Progenitor cell of endocrine pancreas (in vitro differentiated cells): ENCODE results near the gene NTSR1. TPM values are rescaled to one million over a fixed set of nuclear protein-coding genes. Genes with fewer than 3 reads are reported as not detected.

Source experiments
- DNase-seq: peaks from one replicate; pipeline ENCODE4 v3.0.0; 2021; ENCODE audit warnings: low spot score; ENCODE audit not compliant: unreplicated experiment
- H3K27ac Mint-ChIP-seq: 2 replicates; pipeline ENCODE4 v1.8.0; 2021; ENCODE audit warnings: mild to moderate bottlenecking, moderate library complexity, mixed read lengths
- H3K27me3 Mint-ChIP-seq: 2 replicates; pipeline ENCODE4 v1.8.0; 2021; ENCODE audit warnings: mixed read lengths
- H3K36me3 Mint-ChIP-seq: 2 replicates; pipeline ENCODE4 v1.8.0; 2022; ENCODE audit warnings: mixed read lengths; ENCODE audit not compliant: insufficient read depth
- H3K4me1 Mint-ChIP-seq: 2 replicates; pipeline ENCODE4 v1.8.0; 2021; ENCODE audit warnings: low read depth, mixed read lengths
- H3K4me3 Mint-ChIP-seq: 2 replicates; pipeline ENCODE4 v1.8.0; 2021; ENCODE audit warnings: low read depth, mild to moderate bottlenecking, moderate library complexity, mixed read lengths
- H3K9me3 Mint-ChIP-seq: 2 replicates; pipeline ENCODE4 v1.8.0; 2021; ENCODE audit warnings: low read depth, mixed read lengths
- CTCF ChIP-seq: fragments of 200-600 bp; sonication (generic); IDR thresholded peaks from one replicate; pipeline ENCODE4 v1.5.0; 2021; ENCODE audit warnings: antibody characterized with exemption, mild to moderate bottlenecking; ENCODE audit not compliant: unreplicated experiment
- total RNA-seq: library from RNA; stranded (reverse); gene quantifications from 2 replicates; pipeline ENCODE4 v1.2.1, GENCODE V29; 2021

The NTSR1 gene
- total RNA-seq, 1 donor from 2014 or later = not detected

GRCh38 chr20:62691487-62691886 is 17.1 kb upstream of the NTSR1 start:
- Mint-ChIP-seq H3K27me3 (peaks cover 11% of the 10 kb centered on the region), H3K4me1 (no peaks in the 10 kb centered on the region), H3K36me3 (no peaks in the 10 kb centered on the region), H3K27ac (no peak overlapping the region), H3K9me3 (no peaks in the 10 kb centered on the region), H3K4me3 (no peak overlapping the region)
- TF ChIP-seq CTCF = no peak
- DNase-seq = no peak

DNA sequence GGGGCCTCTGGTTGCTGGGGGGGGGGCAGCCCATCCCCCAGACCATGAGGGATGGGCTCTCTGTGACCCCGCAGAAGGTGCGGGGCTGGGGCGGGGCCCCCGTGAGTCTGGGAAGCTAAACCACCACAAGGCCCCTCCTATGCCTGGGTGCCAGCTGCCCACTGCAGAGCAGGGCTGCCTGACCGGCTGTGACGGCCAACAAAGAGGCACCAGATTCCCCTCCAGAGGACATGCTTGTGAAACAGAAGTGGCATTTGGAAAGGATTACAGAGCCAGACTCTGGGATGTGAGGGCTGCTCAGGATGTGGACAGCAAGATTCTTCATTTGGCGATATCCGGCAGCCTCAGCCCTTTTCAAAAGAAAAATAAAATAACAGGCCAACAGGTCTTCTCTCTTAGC is 16.5 kb upstream of the NTSR1 start:
- TF ChIP-seq CTCF = no peak
- Mint-ChIP-seq H3K36me3 (no peaks in the 10 kb centered on the region), H3K4me1 (no peaks in the 10 kb centered on the region), H3K4me3 (no peak overlapping the region), H3K27ac (no peak overlapping the region), H3K27me3 (peaks cover 11% of the 10 kb centered on the region), H3K9me3 (no peaks in the 10 kb centered on the region)
- DNase-seq = no peak

GRCh38 chr20:62692801-62693523 is 15.7 kb upstream of the NTSR1 start:
- TF ChIP-seq CTCF = no peak
- Mint-ChIP-seq H3K27me3 (peaks cover 15% of the 10 kb centered on the region), H3K4me3 (no peak overlapping the region), H3K9me3 (no peaks in the 10 kb centered on the region), H3K4me1 (no peaks in the 10 kb centered on the region), H3K36me3 (no peaks in the 10 kb centered on the region), H3K27ac (no peak overlapping the region)
- no peak for DNase-seq

DNA sequence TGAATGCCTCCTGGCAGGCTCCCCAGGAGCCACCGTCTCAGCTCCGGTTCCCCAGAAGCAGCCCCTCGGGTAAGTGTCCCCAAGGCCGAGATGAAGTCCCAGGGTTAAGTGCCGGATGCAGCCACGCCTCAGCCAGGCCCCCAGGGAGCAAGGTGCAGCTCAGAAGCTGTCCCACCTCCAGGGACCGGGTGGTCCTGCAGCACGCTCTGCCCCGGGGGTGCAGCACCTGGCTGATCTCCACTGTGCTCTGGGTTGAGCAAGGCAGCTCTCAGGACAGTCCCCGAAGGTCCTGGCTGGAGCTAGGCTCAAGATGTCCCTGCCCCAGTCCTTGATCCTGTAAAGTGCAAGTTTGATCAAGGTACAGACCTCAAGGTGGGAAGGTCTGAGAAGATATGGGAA is 15.1 kb upstream of the NTSR1 start:
- Mint-ChIP-seq H3K27ac (no peak overlapping the region), H3K27me3 (peaks cover 17% of the 10 kb centered on the region), H3K4me1 (no peaks in the 10 kb centered on the region), H3K36me3 (no peaks in the 10 kb centered on the region), H3K4me3 (no peak overlapping the region), H3K9me3 (no peaks in the 10 kb centered on the region)
- TF ChIP-seq CTCF = no peak
- DNase-seq = no peak

DNA sequence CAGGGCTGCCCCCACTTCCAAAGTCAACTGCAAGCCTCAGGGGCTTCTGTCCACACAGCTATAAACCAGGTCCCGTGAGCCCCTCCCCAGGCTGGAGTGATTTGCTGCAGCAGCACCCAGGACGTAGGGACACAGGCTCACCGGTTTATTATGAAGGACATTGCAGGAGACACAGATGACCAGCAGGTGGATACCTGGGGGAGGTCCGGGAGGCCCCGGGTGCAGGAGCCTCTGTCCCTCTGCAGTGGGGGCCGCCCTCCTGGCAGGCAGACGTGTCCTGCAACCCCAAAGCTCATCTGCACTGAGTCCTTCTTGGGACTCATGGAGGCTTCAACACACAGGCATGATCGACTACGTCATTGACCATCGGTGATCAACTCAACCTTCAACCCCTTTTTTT is 14.5 kb upstream of the NTSR1 start:
- H3K9me3 Mint-ChIP-seq = no peaks in the 10 kb centered on the region

More for the DNA sequence above, 14.5 kb upstream of the NTSR1 start:
- TF ChIP-seq CTCF = peak; percentile 14
- peaks cover 17% of the 10 kb centered on the region for H3K27me3 Mint-ChIP-seq
- no peaks in the 10 kb centered on the region for H3K4me1 Mint-ChIP-seq
- no peak overlapping the region for H3K27ac Mint-ChIP-seq
- H3K36me3 Mint-ChIP-seq = no peaks in the 10 kb centered on the region
- no peak overlapping the region for H3K4me3 Mint-ChIP-seq
- DNase-seq = no peak
